ENCODE measurements around the gene EARS2.
A peak's percentile ranks its signal among the peaks of the same experiment; 100 is the strongest.

The EARS2 gene

GRCh38 chr16:23509441-23509754, 47.8 kb downstream of the EARS2 start:
- TF ChIP-seq CTCF (conservative IDR thresholded peaks at IDR 0.05; ENCODE audit: control insufficient read depth, insufficient read depth, low read depth, low read length), result no peak

GRCh38 chr16:23508589-23509440, 48.3 kb downstream of the EARS2 start:
- no peak for TF ChIP-seq CTCF (conservative IDR thresholded peaks at IDR 0.05; ENCODE audit: control insufficient read depth, insufficient read depth, low read depth, low read length)
- DNase-seq (ENCODE audit: low read depth), result peak; percentile 24
- peak overlapping the region; percentile 65 for H3K4me3 ChIP-seq (ENCODE audit: control insufficient read depth, low read depth, low read length)

More at GRCh38 chr16:23509441-23509754, 47.8 kb downstream of the EARS2 start:
- no peak for DNase-seq (ENCODE audit: low read depth)
- H3K4me3 ChIP-seq (ENCODE audit: control insufficient read depth, low read depth, low read length), result peak overlapping the region; percentile 65

DNA sequence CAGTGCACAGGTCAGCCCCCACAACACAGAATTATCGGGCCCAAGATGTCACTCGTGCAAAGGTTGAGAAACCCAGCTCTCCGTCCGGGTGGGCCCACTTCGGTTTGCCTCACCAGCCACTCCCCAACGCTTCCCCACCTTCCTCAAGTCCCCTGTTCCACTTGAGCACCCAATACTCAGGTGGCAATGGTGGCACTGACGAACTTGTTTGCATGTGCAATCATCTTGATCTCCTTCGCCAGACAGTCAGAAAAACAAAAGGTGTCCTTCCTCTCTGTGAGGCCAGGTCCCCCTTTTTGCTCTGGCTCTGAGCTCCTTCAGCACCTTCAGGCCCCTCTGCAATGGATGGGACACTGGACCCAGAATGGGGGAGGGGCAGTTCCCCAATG, 50.5 kb downstream of the EARS2 start:
- TF ChIP-seq CTCF (conservative IDR thresholded peaks at IDR 0.05; ENCODE audit: control insufficient read depth, insufficient read depth, low read depth, low read length), result no peak
- no peak overlapping the region for H3K4me3 ChIP-seq (ENCODE audit: control insufficient read depth, low read depth, low read length)
- DNase-seq (ENCODE audit: low read depth), result no peak

- H3K4me3 ChIP-seq (ENCODE audit: control insufficient read depth, low read depth, low read length), result no peak overlapping the region
- no peak for DNase-seq (ENCODE audit: low read depth)
- no peak for TF ChIP-seq CTCF (conservative IDR thresholded peaks at IDR 0.05; ENCODE audit: control insufficient read depth, insufficient read depth, low read depth, low read length)
Observed at GRCh38 chr16:23505671-23506605, 51.2 kb downstream of the EARS2 start.

- no peak for DNase-seq (ENCODE audit: low read depth)
- no peak overlapping the region for H3K4me3 ChIP-seq (ENCODE audit: control insufficient read depth, low read depth, low read length)
- no peak for TF ChIP-seq CTCF (conservative IDR thresholded peaks at IDR 0.05; ENCODE audit: control insufficient read depth, insufficient read depth, low read depth, low read length)
Observed at GRCh38 chr16:23505180-23505665, 51.9 kb downstream of the EARS2 start.

DNA sequence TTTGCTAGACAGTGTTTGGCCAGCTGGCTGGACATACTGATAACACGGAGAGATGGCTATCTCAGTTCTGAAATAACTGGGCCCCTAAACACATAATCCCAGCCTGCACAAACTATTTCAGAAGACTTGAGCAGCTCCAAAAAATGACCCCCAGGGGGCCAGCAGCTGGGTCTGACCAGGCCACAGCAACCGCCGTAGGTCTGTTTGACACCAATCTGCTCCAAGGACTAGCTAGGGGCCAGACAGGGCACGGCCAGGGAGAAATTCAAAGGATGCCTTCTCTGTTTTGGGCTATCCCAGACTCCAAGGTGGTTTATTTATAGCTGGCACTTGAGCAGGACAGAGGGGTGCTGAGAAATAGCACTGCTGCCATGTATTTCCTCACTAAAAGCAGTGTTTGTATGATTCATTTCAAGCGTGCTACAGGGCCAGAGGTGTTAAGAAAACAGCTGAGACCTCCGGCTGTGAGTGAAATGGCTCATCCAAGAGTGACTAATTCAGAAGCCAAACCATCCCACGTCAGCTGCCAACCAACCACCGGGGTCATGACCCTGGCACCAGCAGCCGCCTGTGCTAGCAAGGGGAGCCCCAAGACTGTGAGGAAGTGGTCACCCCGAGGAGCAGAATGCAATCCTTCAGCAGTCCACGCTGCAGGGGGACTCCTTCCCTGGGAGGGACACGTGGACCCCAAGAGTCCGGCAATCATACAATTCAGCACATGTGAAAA, 52.5 kb downstream of the EARS2 start:
- no peak for TF ChIP-seq CTCF (conservative IDR thresholded peaks at IDR 0.05; ENCODE audit: control insufficient read depth, insufficient read depth, low read depth, low read length)

More for the DNA sequence above, 52.5 kb downstream of the EARS2 start:
- no peak overlapping the region for H3K4me3 ChIP-seq (ENCODE audit: control insufficient read depth, low read depth, low read length)
- peak; percentile 97 for DNase-seq (ENCODE audit: low read depth)
